Left renal pelvis (tissue), 4 donors: Measurements from ENCODE around the gene S100B. TPM values are rescaled to one million over a fixed set of nuclear protein-coding genes. Genes with fewer than 3 reads are reported as not detected.

ENCODE experiments used
- DNase-seq, 4 donors: peaks; one replicate each; pipeline ENCODE4 v3.0.0-alpha.2; 2013; ENCODE audit warnings: low read depth in 4 of 4, low spot score in 3 of 4
- polyA plus RNA-seq, 4 donors: library from polyadenylated mRNA; unstranded; fragments of 120-200 nt; gene quantifications; one replicate each; pipeline ENCODE4 v1.2.1, GENCODE V29; 2013; ENCODE audit not compliant: insufficient read length in 4 of 4

S100B gene
- polyA plus RNA-seq, 4 donors = 2.1 to 13.8 (median 9.8) TPM

DNA sequence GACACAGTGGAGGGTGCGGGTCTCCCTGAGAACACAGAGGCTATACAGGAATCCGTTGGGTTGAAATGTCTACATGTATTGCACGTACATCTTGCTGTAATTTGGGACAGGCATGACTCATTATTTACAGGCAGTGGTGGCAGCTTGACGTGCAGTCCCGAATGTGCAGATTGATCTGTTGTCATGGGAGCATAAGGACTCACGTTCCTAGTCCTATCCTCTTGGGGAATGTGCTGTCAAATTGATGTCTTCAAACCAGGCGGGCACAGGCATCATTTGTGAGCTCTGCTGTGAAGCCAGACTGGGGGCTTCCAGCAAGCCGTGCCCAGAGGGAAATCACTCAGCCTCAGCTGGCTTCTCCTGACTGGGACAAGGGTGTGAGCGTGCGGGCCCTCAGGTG, 40.5 kb downstream of the S100B start:
- no peak for DNase-seq

DNA sequence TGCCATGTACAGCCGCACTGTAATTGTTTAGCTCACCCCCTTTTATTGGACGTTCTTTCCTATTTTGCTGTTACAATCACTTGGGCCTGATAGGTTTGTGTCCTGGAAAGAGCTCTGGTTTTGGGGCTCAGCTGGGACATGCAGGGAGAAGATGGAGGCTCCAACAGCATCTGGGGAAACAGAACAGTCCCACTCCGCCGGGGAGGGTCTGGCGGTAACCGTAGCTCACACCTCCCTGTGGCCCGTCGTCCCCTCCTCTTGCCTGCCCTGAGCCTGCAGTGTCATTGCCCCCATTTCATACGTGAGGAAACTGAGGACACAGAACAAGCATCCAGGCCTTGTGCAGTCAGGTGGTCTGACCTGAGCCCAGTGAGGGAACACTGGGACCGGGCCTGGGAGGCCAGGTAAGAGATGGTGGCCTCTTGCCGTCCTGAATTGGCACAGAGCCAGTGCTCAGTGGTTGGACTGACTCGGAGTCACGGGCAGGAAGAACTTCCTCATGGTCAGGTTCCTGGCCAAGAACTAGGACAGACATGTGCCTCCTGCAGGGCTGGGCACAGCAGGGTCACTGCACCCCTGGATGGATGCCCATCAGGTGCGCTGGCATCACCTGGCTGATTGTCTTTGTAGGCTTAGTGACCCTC, 41.8 kb downstream of the S100B start:
- no peak for DNase-seq

DNA sequence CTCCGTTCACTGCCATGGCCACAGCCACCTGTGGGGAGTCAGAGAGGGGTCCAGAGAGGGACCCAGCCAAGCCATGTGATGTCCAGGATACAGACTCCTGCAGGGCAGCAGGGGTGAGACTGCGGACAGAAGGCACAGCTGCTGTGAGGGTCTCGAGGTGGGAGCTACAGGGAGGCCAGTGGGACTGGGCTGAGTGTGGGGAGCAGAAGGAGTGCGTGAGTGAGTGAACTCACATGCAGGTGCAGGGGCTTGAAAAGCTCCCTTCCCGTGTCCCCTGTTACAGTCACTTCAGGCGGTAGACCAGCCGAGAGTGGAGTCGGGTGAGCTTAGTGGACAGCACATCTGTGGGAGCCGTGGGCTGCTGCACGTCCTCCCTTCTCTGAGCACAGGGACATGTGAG, 42.4 kb downstream of the S100B start:
- DNase-seq = no peak

DNA sequence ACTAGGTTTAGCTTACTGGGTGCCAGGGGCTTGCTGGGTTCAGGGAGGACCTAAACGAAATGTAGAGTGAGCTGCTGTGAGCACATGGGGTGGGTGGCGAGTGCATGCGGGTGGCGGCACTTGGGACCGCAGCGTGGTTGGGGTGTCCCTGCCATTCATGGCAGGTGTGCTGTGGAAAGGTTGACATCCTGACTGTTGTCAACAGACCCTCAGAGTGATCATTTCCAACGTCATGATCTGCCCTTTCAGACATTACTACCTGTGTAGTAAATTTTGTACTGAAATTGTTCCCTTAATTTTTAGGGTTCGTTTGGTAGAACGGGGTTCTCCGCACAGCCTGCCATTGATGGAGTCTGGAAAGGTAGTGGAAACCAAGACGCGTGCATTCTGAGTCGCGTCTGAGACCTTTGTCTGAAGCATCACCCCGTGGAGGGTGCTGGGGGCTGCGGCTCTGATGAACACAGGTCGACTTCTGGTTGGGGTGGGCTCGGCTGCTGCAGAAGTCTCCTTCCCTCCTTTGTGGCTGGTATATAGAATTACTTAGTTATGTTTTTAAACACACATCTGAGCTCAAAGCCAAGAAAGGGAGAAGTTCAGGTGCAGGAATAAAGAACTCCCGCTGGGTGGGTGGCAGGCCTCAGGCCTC, 43.3 kb downstream of the S100B start:
- DNase-seq = no peak

DNA sequence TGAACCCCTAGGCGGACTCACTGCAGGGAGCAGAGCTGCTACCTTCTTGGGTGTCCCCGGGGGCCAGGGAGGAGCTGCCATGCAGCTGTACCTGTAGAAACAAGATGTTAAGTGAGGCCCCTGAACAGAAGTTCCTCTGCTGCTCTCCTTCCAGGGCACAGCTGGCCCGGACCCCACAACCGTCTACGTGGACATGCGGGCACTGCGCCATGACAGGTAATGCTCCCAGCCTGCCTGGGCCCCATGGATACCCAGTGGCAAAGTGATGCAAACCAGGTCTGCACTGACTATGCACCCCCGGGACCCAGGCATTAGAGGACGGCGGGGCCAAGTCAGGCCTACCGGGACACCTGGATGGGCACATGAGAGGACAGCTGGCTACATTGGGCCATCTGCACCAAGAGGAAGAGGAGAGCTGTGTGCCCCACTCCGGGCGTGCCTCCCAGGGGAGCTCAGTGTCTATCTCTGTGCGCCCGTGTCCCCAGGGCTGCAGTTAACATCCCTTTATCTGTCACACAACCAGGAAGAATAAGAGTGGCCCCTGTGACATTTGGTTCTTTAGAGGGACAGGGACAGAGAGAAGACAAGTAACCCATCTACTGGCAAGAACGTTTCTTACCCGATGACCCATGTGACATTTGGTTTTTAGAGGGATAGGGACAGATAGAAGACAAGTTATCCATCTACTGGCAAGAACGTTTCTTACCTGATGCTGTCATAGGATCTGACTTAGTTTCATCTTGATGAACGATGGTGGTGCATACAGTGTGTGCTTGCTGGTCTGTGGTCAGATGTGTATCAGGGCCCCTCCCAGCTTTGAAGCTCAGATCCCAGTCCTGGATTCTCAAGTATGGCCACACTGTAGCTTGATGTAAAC, 44.1 kb downstream of the S100B start:
- DNase-seq = no peak

DNA sequence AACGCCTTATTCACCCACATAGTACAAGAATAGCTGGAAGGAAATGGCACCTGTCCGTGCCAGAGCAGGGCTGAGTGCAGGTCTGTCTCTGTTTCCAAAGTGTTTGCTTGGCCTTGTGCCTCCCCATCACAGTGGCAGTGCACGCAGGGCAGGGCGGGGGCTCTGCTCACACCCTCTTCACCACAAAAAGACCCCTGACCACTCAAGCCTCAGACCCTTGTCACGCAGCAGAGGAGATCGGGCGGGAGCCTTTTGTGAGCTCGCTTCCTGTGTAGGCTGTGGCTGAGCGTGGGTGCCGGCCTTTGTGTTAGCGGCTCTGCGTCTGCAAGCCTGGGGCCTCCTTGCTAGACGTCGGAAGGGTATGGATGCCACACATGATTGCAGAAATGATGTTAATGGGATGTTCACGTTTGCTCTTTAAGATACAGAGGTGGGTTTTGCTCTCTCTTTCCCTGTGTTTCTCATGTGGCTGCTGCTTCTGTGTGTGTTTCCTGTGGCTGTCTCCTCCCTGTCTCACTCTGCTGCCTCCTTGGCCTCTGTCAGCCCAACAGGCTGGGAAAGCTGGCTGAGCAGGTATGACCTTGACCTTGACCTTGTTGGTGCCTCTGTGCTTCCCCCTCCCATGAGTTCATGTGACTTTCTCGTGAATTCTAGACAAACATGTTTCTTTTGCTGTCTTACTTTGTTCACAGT, 45.4 kb downstream of the S100B start:
- peak; percentile 1 to 10 (median 4) for DNase-seq

DNA sequence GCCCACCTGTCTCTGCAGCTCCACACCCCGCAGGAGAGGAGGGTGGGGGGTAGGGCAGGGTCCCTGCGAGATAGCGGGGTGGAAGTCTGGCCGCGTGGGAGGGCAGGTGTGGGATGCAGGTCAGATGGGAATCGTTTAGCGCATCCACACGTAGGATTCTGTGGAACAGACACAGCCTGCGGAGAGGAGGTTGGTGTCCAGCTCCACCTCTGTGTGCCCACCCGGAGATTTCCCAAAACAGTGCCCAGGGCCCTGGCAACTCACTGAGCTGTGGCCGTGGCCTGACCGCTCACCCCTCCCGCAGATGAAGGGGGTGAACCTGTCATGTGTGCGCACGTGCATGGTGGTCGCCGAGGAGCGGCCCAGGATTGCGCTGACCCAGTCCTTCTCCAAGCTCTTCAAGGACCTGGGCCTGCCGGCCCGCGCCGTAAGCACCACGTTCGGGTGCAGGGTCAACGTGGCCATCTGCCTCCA, 46.9 kb downstream of the S100B start:
- no peak for DNase-seq

DNA sequence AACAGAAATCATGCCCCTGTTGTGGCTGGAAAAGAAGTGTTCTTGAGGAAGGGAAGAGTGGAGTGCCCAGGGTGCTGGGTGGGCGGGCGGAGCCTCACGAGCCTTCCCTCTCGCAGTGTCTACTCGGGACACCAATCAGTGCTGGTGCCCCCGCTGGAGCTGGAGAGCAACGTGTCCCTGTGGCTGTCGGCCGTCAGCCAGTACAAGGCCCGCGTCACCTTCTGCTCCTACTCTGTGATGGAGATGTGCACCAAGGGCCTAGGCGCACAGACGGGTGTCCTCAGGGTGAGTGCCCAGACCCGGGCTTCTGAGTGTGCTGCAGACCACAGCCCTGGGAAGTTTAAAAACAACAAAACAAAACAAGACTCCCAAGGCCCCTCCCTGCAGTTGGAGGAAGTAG, 47.4 kb downstream of the S100B start:
- DNase-seq = no peak

DNA sequence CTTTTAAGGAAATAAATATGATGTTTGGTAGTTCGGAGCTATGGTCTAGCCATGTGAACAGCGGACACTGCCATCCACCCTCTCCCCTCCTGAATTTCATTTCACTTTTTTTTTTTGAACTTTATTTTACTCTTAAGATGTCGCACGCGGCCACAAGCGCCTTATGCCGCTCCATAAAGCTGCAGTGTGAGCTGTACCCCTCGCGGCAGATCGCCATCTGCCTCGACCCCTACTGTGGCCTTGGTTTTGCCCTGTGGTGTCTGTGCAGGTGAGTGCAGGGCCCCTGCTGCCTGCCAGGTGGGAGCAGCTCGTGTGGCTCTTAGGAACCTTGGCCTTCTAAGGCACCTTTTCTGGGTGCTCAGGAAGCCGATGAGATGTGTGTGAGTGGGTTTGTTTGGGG, 48.1 kb downstream of the S100B start:
- DNase-seq = no peak

DNA sequence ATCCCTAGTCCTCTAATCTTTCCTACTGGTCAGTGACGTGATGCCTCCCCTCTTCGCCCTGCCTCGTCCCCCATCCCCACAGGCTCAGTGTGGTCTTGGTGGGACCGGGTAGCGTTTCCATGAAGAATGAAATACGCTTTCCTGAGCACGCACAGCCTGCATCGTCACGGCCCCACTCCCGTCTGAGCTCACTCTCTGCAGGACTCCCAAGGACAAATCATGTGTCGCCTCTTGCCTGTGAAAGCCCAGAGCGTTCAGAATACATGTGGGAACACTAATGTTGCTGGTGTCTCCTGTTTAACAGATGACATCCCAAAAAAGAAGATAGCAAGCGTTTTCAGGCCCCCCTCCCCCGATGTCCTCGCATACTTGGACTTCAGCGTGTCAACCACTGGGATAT, 49.2 kb downstream of the S100B start:
- no peak for DNase-seq

DNA sequence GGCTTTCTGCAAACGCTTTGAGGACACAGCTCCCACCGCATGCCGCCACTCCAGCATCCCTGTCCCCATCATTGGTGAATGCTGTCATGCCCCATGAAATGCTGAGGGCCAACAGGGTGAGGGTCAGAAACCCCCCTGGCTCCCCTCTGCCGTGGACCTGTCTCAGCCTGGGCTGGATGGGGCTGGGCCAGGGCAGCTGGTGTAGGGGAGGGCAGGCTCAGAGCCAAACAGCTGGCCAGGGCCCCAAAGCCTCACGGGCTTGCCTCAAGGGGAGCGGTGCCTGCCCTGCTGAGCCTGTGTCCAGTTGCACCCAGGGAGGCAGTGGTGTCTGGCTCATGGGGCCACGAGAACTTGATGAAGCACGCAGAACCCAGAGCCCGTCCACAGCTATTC, 49.7 kb downstream of the S100B start:
- DNase-seq = no peak

DNA sequence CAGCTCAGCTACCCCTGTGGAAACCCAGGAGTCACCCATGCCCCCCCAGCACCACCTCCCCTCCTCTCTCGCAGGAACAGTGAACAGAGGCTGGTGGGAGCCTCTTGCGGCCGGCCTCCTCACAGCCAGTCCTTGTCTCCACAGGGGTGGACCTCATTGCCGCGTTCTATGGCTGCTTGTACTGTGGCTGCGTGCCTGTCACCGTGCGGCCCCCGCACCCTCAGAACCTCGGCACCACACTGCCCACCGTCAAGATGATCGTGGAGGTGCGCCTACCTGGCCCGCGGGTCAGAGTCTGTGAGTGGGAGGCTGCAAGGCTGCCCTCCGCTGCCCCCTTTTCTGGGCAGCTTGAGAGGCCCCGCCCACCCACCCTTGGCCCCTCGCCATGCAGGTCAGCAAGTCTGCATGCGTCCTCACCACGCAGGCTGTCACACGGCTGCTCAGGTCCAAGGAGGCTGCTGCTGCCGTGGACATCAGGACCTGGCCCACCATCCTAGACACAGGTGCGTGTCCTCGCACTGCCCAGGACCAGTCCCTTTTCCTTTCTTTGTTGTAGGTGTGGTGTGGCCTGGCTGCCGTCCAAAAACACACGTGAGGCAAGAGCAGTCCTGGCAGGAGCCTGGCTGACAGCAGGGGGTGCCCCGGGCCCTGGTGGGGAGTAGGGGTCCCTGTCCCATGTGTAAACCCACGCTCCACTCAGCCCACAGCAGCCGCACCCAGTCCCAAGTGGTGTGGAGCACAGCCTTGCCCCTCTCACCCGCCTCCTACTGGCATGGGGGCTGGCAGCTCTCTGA, 50.3 kb downstream of the S100B start:
- DNase-seq = no peak

DNA sequence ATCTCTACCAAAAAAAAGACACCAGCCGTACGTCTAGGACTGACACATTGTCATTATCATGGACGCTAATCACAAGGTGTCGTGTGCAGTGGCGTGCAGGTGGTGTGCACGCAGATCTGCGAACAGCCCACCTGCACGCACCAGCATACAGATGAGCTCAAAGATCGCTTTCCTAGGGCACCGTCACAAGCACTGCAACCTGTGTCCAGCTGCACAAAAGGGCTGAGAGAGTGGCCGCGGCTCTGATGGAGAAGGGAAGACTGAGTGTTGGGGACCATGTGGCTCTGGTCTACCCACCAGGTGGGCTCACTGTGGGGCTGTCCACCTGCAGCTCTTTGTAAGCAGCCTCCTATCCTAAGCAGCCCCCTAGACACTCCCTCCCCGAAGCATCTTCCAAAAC, 50.9 kb downstream of the S100B start:
- no peak for DNase-seq

DNA sequence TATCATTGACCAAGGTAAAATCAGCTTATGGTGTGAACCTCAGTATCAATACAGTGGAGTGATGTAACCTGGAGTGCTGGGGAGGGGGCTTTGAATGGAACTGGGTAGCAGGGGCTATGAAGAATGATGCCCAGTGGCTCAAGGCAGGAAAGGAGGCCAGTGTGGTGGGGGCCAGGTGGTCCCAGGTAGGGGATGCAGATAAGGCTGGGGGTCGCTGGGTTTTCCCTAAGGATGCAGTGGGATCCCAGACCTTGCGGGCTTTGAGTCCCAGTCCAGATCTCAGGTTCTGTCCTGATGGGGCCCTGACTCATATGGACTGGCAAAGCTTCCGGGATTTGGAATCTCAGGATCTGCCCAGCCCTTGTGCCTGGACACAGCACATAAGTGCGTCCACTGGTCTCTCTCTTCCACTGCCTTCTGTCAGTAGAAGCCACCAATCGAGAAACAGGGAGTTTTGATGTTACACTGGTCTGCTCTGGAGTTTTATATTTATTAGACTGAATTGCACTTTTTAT, 52.0 kb downstream of the S100B start:
- DNase-seq = no peak

DNA sequence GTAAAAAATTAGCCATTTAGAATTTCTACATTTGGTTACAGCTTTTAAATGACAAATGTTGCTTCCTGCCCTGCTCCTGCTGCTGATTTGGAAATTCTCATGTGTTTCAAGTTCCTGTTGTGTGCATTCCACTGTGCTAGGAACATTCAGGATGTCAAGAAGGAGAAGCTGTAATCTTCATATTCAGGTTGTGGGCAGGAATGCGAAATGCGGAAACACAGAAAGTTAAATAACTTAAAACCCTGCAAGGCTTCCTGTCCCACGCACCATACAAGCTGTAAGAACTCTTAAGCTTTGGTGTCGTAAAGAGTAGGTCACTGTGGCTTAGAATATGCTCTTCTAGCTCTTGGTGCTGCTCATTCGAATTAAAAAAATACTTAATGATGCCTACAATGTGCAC, 52.6 kb downstream of the S100B start:
- no peak for DNase-seq

DNA sequence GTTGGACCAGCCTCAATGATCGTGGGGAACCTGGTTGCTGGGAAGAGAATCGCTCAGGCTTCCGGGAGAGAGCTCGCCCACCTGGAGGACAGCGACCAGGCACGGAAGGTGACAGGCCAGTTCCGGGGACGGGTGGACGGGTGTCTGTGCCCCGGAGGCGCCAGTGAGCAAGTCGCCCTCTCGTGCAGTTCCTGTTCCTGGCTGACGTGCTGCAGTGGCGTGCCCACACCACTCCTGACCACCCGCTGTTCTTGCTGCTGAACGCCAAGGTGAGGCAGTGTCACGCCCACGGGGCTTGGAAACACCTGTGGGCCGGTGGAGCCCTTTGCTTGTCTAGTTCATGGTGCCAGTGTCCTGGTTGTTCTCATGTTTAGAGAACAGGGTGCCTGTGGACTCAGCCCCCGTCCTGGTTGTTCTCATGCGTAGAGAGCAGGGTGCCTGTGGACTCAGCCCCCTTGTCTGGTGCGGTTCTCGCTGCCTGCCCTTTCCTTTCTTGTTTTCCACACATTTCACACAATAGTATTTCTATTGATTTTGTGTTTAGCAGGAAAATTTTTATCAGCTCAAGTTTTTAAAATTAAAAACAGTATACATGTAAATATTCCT, 53.1 kb downstream of the S100B start:
- no peak for DNase-seq

DNA sequence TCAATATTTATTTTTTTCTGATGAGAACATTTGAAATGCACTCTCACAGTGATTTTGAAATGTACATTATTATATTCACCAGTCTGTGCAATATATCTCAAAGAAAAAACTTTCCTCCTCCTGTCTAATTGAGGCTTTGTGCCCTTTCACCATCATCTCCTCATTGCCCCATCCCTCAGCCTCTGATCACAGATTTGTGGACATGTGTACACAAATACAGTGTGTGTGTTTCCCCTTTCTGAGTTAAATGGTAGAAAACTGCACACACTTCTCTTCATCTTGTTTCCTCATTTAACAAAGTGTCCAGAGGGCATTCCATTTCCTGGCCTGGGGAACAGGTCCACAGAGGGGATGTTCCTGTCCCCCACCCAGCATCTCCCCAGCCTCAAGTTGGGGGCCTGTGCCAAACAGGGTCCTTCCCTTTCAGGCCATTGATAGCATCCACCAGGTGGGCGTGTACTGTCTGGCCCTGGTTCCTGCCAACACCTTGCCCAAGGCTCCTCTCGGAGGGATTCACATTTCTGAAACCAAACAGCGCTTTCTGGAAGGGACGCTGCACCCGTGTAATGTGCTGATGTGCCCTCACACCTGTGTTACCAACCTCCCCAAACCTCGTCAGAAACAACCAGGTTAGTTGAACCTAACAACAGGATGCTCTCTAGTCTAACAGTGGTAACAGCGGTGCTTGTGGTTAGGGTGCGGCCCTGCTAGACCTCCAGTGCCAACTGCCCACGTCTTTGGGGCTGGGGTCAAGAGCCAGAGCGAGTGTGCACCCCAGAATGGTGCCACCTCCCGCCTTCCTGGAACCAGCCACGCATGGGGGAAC, 54.6 kb downstream of the S100B start:
- DNase-seq = no peak

DNA sequence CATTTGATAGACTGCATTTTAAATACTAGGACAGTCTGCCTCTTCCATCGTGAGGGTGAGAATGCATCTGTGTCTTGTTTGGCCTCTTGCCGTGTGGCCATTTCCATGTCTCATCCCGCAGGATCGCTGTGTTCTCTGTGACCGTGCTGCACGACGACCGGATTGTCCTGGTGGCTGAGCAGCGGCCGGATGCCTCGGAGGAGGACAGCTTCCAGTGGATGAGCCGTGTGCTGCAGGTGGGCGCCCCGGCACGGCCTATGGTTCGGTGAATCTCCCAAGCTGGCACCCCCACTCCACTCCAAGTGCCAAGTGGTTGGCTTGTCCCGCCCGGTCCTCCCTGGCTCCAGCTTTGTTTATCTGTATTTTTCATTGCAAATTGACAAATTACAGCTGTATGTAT, 55.2 kb downstream of the S100B start:
- no peak for DNase-seq
